SHP77 (cell line): ENCODE data around the gene ACADL.

Experiments
- DNase-seq, 2 experiments: peaks; one replicate each; lab custom pipeline; 2025; lab: John Stamatoyannopoulos, UW

Gene ACADL

DNA sequence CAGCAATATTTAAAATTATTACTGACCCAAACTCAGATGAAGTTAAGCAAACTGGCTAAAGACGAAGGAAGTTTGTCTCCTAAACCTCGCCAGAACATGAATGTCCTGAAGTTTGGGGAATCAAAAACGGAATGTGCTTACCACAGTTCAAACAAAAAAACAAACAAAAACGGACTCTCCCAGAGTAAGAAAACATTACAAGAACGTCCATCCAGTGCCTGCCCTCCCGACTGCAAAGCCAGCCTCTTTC lies 55.1 kb downstream of the ACADL start:
- no peak for DNase-seq

DNA sequence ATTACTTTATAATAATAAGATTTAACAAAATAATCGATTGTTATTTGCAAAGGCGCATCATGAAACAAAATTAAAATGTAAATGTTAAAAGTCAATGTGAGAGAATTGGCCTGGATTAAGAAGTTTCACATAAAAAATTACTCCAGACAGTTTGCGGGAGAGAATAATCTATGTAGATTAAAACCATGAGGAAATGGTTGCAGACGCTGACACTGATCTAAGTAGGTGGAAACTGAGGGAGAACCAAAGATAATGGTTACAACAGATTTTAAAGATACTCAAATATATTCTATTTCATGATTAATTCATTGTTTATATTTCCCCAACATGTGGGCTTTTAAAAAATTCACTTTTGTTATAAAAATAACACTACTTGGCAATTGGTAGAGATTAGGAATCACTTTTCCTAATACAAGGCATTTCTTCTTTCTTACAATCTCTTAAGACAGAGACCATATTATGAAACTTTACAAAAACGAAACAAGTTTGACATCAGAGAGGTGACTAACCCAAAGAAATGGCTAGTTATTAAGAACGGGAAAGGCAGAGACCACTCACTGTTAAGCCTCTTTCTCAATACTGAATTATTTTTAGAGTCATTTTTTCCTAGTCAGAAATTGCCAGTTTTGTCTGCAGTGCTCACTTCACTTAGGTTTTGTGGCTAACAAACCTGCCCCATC lies 55.6 kb downstream of the ACADL start:
- no peak for DNase-seq

DNA sequence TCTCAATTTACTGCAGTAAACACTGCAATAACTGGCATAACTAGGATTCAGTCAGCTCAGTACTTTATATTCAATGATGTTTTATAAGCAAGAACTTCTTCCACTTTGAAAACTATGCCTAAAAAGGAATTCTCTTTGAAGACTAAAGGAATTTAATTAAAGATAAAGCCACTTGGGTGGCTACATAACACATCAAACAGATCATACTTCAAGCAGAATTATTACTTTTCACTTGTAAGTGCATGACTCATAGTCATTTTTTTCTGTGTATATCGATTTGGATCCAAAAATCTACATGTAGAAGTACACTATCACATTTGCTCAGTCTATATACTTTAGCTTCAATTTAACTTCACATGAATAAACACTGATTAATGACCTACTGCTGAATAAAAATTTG lies 58.0 kb downstream of the ACADL start:
- DNase-seq, result no peak

DNA sequence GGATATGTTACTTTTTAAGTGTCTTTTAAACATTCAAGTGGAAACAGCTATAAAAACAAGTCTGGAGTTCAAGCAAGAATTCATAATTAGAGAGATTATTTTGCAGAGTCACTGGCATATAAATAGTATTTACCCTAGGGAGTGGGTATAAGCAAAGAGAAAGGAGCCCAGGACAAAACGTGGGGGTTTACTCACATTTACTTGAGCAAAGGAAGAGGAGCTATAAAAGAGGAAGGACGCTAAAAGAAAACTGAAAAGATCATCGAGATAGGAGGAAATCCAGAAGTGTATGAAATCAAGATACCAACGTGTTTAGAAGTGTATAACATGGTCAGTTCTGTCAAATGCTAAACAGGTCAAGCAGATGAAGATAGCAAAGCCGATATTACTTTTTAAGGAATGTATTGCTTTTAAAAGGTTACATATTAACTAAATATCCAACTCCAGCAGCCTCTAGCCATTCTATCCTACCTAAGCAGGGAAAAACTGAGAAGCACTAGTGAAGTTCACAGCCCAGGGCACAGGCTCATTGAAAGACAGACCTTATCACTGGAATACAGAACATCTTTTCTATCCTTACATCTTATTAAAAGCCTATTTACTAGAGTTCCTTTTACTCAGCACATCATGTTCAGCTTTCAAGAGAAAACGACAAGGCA lies 62.7 kb downstream of the ACADL start:
- DNase-seq, result no peak

DNA sequence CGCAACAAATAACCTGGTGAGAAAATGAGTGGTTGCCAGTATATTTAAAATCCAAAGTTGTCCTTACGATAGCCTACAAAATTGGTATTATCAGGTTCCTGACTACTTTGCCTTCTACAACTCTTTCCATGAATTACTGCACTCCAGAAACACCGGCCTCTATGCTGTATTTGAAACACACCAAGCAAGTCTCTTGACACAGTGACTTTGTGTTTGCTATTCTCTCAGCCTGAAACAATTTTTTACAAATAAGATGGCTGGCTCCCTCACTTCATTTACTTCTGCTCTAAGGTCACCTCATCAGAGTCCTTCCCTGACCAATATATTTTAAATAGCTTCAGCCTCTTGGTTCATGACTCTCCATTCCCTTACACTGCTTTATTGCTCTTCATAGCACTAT lies 66.2 kb downstream of the ACADL start:
- DNase-seq, result no peak

DNA sequence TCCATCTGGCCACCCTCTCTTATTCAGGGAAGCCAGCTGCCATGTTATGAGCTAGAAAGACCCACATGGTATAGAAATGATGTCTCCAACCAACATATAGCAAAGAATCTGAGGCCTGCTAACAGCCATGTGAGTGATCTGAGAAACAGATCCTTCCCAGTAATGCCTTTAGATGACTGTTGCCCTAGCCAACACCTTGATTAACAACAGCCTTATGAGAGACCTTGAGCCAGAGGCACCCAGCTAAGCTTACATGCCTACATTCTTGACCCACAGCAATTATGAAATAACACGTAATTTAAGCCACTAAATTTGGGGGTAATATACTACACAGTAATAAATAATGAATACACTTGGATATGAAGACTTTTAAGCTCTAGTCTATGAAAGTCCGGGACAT lies 67.0 kb downstream of the ACADL start:
- DNase-seq, result no peak

DNA sequence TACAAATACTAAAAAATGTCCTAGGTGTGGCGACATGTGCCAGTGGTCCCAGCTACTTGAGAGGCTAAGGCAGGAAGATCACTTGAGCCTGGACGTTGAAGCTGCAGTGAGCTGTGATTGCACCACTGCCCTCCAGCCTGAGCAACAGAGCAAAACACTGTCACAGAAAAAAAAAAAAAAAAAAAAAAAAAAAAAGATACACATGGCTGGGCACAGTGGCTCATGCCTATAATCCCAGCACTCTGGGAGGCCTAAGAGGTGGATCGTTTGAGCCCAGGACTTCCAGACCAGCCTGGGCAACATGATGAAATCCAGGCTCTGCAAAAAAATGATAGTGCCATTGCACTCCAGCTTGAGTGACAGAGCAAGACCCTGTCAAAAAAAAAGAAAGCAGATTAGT lies 67.7 kb downstream of the ACADL start:
- DNase-seq, result no peak

DNA sequence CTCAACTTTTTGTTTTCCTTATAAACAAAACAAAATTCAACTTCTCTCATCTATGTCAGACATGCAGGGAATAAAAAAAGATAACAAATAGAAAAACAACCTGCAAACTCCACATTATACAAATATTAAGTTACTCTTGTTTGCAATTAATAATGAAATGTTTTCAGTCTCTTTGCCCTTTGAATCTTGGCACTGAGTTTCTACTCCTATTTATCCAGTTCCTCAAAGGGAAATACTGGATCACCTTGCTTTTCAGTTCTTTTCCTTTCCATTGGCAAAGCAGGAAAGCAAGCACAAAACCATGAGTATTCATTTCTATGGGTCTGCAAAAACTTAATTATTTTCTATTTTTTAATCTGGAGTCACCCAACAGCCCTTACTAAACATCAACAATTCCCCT lies 77.6 kb downstream of the ACADL start:
- no peak for DNase-seq
